GM21526 (cell line): ENCODE results near the gene PRKCZ.

Experiments
- ATAC-seq: cut with Tn5 transposase; IDR thresholded peaks from one replicate; pipeline ENCODE4 v1.9.1; 2021; ENCODE audit warnings: moderate library complexity; ENCODE audit not compliant: unreplicated experiment, low FRiP score

PRKCZ gene

GRCh38 chr1:2098839-2099785 lies 48.9 kb downstream of the PRKCZ start:
- no peak for ATAC-seq

GRCh38 chr1:2099886-2100779 lies 49.9 kb downstream of the PRKCZ start:
- ATAC-seq = no peak

- no peak for ATAC-seq
Measured at GRCh38 chr1:2100780-2101108, 50.5 kb downstream of the PRKCZ start.

- no peak for ATAC-seq
Measured at GRCh38 chr1:2101531-2101930, 51.3 kb downstream of the PRKCZ start.

DNA sequence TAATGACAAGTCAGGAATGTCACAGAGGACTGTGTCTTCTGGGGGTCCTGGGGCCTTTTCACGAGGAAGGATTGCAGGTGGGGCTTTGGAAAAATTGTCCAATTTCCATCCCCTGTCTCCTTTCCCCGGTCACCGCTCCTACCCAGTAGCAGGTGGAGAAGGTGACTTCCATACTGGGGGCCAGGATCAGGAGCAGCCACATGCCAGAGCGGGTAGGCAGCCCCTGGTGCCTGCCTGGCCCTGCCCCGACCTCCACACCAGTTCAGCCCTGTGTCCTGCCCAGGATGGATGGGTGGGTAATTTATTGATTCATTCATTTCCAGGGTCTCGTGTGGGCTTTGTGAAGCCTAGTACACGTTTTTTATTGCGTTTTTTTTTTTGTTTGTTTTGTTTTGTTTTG lies 51.7 kb downstream of the PRKCZ start:
- no peak for ATAC-seq

GRCh38 chr1:2102753-2103152 lies 52.5 kb downstream of the PRKCZ start:
- no peak for ATAC-seq

- ATAC-seq = no peak
Measured at GRCh38 chr1:2103266-2103900, 53.2 kb downstream of the PRKCZ start.

DNA sequence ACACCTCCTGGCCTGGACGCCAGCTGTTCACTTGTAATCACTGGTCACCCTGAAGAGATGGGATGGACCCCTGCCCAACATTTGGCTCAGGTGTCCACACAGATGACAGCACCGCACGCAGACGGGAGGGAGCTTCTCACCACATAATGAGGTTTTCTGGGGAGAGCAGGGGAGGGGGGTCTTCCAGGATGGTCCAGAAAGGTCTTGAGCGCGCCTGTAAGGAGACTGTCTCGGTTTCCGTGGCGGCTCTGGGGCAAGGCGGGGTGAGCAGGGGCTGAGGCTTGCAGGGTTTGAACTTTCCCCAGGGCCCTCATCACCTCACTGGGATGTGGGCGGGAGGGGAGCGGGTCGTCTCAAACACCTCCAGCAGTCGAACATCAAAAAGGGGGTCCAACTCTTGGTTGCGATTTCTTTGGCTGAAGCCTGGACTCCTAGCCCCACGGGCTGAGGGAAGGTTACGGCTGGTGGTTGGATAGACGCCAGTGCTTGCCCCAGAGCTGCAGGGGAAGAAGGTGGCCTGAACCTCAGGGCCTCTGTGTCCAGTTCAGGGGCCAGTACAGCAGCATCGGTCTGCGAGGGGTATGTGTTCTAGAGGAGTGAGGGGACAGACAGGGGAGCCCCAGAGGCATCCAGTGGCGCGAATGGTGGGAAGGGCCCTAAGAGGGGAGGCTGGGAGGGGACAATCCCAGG lies 53.8 kb downstream of the PRKCZ start:
- no peak for ATAC-seq

GRCh38 chr1:2104621-2105427 lies 54.6 kb downstream of the PRKCZ start:
- ATAC-seq = no peak

- ATAC-seq = no peak
Measured at GRCh38 chr1:2105781-2106524, 55.7 kb downstream of the PRKCZ start.

DNA sequence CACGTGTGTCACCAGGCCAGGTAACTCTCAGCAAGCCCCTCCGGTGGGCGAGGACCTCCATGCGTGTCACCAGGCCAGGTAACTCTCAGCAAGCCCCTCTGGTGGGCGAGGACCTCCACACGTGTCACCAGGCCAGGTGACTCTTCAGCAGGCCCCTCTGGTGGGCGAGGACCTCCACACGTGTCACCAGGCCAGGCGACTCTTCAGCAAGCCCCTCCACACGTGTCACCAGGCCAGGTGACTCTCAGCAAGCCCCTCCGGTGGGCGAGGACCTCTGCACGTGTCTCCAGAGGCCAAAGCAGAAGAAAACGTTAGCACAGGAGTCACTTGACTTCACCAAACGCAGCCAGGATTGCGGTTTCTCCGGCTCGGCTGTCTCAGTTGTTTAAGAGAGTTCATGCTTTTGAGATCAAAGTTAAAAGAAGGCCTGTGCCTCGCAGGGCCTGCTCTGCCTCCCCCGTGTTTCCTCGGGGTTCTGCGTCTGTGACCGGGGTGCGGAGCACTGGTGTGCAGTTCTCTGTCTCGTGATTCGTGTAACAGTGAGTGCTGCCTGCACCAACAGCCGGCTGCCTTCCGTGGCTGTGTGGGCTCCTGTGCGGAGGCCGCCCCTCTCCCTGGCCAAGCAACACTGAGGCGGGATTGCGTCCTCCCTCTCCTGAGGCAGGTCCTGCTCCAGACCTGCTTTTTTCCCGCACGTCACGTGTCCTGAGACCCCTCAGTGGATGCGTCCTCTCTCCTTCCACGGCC lies 56.6 kb downstream of the PRKCZ start:
- ATAC-seq = no peak

GRCh38 chr1:2107586-2108212 lies 57.5 kb downstream of the PRKCZ start:
- no peak for ATAC-seq

DNA sequence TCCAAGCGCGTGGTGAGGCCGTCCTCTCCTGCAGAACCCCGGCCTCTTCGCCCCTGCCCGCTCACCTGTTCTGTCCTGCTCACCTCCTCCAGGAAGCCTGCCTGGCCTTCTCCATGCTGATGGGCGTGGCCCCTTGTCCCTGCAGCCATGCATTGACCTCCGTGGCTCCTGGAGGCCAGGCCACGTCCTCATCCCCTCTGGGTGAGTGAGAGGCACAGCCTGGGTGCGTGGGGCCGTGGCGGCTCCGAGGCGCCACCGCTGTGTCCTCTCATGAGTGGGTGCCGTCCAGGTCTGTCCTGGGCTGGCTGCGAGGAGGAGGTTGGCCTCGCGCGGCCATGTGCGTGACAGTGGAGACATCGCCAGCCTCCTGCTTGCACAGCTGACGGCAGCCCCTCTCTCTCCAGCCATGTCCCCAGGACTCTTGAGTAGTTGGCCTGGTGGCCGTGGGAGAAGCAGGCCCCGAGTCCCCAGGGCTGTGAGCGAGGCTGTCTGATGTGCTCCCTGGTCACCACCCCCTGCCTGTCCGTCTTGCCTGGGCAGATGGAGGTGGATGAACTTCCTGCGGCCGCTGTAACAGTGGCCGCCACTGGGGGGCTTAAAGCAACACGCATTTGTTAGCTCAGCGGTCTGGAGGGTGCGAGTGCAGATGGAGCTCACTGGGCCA lies 58.1 kb downstream of the PRKCZ start:
- no peak for ATAC-seq

DNA sequence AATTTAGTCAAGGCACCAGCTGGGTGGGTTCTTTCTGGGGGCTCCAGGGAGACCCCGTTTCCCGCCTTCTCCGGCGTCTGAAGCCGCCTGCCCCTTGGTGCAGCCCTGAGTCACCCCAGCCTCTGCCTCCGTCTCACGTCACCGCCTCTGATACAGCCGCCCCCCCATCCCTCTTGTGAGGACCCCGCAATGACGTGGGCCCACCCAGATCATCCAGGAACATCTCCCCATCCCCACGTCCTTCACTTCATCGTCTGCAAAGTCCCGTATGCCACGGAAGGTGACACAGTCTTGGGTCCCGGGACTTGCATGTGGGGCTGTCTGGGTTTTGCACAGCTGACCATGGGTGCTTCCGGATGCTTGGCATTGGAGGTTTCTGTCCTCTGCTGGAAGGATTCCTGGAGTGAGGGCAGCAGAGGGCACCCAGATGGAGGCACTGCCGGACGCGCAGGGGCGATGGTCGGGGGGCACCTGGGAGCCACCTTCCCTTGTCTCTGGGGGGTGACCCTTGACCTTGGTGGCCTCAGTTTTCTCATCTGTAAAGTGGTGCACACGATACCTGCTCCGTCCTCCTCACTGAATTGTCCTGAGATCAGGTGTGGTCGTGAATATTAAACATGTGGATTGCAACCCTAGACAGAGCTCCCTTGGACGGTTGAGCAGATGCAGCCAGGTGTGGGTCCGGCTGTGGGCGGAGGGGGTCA lies 58.8 kb downstream of the PRKCZ start:
- ATAC-seq = no peak

DNA sequence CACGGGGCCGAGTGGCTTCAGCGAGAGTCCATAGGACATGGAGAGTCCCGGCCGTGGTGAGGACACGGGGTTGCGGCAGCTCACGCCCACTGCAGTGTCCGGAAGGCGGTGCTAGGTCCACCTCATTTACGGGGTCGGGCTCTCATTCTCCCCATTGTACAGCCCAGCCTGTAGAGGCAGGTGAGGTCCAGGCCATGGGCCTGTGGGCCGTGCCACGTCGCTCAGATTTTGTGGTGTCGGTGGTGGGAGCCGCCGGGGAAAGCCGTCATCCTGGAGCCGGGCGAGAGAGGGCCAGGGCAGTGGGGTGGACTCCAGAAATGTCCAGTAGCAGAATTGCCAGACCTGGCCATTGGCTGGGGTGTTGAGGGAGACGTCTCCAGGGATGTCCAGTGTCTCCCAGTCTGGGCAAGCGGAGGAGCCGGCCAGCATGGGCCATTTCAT lies 59.4 kb downstream of the PRKCZ start:
- ATAC-seq = no peak

DNA sequence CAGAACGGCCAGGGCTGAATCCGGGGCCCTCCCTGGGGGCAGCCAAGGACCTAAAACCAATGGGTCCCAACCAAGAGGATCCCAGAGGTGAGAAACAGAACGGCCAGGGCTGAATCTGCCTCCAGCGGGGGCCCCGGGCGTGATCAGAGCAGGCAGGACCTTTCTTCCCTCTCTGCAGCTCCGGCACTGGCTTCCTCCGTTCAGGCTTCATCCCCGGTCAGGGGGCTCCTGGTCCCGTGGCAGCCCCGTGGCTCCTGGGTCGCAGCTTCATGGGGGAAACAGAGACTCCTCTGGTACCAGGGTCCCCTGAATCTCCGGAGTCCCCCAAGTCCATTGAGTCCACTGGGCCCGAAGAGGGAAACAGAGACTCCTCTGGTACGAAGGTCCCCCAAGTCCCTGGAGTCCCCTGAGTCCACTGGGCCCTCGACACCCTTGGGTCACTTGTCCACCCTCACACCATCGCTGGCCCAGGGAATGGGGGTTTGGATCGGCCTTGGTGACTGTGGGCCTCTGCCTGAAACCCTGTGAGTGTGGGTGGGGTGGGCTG lies 60.1 kb downstream of the PRKCZ start:
- no peak for ATAC-seq
